Measurements from ENCODE around the gene TMEM88.
A peak's percentile ranks its signal among the peaks of the same experiment; 100 is the strongest.

TMEM88 gene

DNA sequence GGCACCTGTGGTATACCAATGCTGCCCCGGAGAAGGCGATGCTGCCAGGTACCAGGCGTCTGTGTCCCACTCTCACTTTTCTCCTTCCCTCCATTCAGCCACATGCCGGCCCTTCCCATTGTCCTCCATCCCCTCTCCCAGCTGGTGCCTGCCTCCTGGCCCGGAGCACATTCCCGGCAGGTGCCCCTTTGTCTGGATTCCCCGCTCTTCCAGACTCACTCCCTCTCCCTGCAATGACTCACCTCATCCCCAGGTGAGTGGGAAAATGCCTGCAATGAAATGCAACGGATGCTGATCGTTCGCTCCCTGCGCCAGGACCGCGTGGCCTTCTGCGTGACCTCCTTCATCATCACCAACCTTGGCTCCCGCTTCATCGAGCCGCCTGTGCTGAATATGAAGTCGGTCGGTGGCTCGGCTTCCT lies 31.3 kb upstream of the TMEM88 start:
- TF ChIP-seq, protein P1, sequence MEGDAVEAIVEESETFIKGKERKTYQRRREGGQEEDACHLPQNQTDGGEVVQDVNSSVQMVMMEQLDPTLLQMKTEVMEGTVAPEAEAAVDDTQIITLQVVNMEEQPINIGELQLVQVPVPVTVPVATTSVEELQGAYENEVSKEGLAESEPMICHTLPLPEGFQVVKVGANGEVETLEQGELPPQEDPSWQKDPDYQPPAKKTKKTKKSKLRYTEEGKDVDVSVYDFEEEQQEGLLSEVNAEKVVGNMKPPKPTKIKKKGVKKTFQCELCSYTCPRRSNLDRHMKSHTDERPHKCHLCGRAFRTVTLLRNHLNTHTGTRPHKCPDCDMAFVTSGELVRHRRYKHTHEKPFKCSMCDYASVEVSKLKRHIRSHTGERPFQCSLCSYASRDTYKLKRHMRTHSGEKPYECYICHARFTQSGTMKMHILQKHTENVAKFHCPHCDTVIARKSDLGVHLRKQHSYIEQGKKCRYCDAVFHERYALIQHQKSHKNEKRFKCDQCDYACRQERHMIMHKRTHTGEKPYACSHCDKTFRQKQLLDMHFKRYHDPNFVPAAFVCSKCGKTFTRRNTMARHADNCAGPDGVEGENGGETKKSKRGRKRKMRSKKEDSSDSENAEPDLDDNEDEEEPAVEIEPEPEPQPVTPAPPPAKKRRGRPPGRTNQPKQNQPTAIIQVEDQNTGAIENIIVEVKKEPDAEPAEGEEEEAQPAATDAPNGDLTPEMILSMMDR (IDR thresholded peaks at IDR 0.05; ENCODE audit: low read depth, low read length), result no peak
- no peak for DNase-seq (ENCODE audit: low read depth in 2 of 2)
- no peak overlapping the region for H3K4me3 ChIP-seq (replicated peaks in 1 of 2; ENCODE audit: low read depth in 2 of 2, low read length in 2 of 2)

DNA sequence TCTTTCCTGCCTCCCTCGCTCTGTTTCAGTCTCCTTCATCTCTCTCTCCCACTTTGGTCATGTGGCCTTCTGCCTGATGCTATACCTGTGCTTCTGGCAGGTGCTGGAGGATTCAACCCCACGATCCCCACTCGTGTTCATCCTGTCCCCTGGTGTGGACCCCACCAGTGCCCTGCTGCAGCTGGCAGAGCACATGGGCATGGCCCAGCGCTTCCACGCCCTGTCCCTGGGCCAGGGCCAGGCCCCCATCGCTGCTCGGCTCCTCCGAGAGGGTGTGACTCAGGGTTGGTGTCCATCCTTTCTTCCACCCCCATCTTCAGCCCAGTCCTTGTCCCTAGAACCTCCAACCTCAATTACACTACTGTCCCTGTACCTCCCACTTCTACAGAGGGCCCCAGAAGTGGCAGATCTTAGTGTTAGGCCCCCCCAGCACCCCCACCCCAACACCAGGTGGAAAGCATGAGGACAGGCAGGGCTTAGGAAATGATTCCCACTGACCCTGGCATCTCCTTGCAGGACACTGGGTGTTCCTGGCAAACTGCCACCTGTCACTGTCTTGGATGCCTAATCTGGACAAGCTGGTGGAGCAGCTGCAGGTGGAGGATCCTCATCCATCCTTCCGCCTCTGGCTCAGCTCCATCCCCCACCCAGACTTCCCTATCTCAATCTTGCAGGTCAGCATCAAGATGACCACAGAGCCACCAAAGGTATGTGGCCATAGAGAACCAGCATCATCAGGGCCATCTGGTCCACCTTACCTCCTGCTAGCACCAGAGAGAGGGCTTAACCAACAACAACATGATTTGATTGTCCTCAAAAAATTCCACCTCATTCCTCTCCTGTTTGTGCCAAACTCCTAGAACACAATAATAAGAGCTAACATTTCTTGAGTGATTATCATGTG lies 30.6 kb upstream of the TMEM88 start:
- TF ChIP-seq, protein P1 (IDR thresholded peaks at IDR 0.05; ENCODE audit: low read depth, low read length), result no peak
- no peak overlapping the region for H3K4me3 ChIP-seq (replicated peaks in 1 of 2; ENCODE audit: low read depth in 2 of 2, low read length in 2 of 2)
- no peak for DNase-seq (ENCODE audit: low read depth in 2 of 2)

DNA sequence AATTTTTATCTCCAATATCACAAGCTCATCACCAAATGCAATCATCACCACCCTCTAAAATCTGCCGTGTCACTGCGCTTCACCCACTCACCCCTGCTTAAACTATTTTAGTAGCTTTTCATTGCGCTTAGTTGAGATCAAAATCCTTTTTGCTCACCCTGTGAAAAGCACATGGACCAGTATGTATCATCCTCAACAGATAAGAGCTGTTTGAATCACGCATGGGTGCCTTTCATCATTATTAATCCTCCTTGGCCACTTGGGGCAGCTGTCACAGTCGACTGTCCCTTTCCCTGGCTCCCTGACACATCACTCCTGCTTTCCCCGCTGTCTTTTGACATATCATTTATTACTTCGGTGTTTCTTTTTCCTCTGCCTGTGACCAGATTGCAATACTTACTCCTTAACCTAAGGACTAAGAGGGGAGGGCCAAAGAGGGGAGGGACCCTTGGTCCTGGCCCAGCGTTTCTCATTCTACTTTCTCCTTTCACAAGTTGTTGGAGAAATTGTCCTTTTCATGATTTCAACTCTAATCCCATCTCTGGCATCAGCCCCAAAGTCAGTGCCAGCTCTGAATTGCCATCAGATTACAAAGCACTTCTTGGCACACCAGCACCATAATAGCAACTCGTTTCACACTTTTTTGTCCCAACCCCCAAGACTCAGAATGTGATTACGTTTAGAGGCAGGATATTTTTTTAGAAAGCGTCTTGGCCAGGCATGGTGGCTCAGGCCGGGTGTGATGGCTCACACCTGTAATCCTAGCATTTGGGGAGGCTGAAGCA lies 29.5 kb upstream of the TMEM88 start:
- no peak overlapping the region for H3K4me3 ChIP-seq (replicated peaks in 1 of 2; ENCODE audit: low read depth in 2 of 2, low read length in 2 of 2)
- peak; percentile 32 to 53 for DNase-seq (ENCODE audit: low read depth in 2 of 2)
- TF ChIP-seq, protein P1 (IDR thresholded peaks at IDR 0.05; ENCODE audit: low read depth, low read length), result peak; percentile 18

DNA sequence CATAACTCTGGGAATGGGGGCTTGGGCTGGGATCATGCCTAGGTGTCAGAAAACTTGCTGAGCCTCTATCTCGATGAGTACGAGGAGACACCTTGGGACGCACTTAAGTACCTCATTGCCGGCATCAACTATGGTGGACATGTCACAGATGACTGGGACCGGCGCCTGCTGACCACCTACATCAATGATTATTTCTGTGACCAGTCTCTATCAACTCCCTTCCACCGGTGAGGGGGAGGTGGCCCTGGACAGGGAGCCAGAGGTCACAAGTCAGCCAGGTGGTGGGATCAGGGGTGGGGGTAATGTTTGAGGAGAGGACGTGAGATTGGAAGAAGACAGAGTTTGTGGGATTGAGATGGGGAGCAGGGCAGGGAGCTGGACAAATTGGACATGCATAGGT lies 24.2 kb upstream of the TMEM88 start:
- H3K4me3 ChIP-seq (replicated peaks in 1 of 2; ENCODE audit: low read depth in 2 of 2, low read length in 2 of 2), result no peak overlapping the region
- TF ChIP-seq, protein P1 (IDR thresholded peaks at IDR 0.05; ENCODE audit: low read depth, low read length), result no peak
- no peak for DNase-seq (ENCODE audit: low read depth in 2 of 2)

DNA sequence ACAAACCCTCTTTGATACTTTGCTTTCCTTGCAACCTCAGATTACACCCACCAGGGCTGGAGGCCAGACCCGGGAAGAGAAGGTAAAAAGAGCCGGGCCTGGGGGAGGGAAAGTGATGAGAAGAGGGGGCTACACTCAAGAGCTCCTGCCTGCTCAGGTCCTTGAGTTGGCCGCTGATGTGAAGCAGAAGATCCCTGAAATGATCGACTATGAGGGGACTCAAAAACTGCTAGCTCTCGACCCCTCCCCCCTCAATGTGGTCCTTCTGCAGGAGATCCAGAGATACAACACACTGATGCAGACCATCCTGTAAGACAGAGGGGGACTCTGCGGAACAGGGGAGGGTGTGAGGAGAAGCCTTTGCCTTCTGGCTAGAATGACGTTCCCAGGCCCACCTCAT lies 23.6 kb upstream of the TMEM88 start:
- TF ChIP-seq, protein P1 (IDR thresholded peaks at IDR 0.05; ENCODE audit: low read depth, low read length), result no peak
- DNase-seq (ENCODE audit: low read depth in 2 of 2), result no peak
- H3K4me3 ChIP-seq (replicated peaks in 1 of 2; ENCODE audit: low read depth in 2 of 2, low read length in 2 of 2), result no peak overlapping the region

DNA sequence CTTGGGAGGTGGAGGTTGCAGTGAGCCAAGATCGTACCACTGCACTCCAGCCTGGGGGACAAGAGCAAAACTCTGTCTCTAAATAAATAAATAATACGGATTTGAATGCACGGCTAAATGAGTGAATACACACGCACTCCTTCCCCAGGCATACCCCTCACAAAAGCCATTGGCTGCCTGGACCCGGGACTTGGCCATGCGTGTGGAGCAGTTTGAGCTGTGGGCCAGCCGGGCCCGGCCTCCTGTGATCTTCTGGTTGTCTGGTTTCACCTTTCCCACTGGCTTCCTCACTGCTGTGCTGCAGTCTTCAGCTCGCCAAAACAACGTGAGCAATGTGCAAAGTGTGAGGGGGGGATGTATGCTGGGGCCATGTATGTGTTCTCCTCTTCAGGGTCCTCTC lies 22.4 kb upstream of the TMEM88 start:
- TF ChIP-seq, protein P1 (IDR thresholded peaks at IDR 0.05; ENCODE audit: low read depth, low read length), result no peak
- no peak for DNase-seq (ENCODE audit: low read depth in 2 of 2)
- H3K4me3 ChIP-seq (replicated peaks in 1 of 2; ENCODE audit: low read depth in 2 of 2, low read length in 2 of 2), result no peak overlapping the region
